ENCODE results near the gene GPR17.

- TF ChIP-seq CTCF (IDR thresholded peaks at IDR 0.05; ENCODE audit: low read depth, low read length, poor library complexity, severe bottlenecking) (no peak), EZH2phosphoT487 (IDR thresholded peaks at IDR 0.05; ENCODE audit: borderline replicate concordance, low read length) (no peak)
Measured at GRCh38 chr2:127641133-127641532, 4.8 kb upstream of the GPR17 start.

Measured in DOHH2 (cell line).